Uterus (tissue), 4 donors: ENCODE results near the gene RNASE4. TPM values are rescaled to one million over a fixed set of nuclear protein-coding genes. Genes with fewer than 3 reads are reported as not detected.
"Not testable (repeated sequence)": the region's sequence is repeated elsewhere in the genome, so short reads cannot be mapped to it uniquely, and the experiment has no call there.

Source experiments
- DNase-seq, 2 donors: peaks; one replicate each; pipeline ENCODE4 v3.0.0-alpha.2; 2019 to 2020
- H3K27ac ChIP-seq, 2 donors: fragments of 200-600 bp; sonication (generic); 1 replicate in 1 of 2; 2 replicates in 1 of 2; pipeline ENCODE4 v1.5.1; 2016 to 2018
- H3K27me3 ChIP-seq, 2 donors: fragments of 200-600 bp; sonication (generic); one replicate each; pipeline ENCODE4 v1.5.1; 2018 to 2019; ENCODE audit warnings: control low read depth in 1 of 2
- H3K36me3 ChIP-seq, 2 donors: fragments of 200-600 bp; sonication (generic); one replicate each; pipeline ENCODE4 v1.5.1; 2019; ENCODE audit warnings: control low read depth in 1 of 2
- H3K4me1 ChIP-seq, 2 donors: fragments of 200-600 bp; sonication (generic); one replicate each; pipeline ENCODE4 v1.5.1; 2018 to 2019; ENCODE audit warnings: control low read depth in 1 of 2
- H3K4me3 ChIP-seq, 2 donors: fragments of 200-600 bp; sonication (generic); 1 replicate in 1 of 2; 2 replicates in 1 of 2; pipeline ENCODE4 v1.5.1; 2018 to 2019; ENCODE audit warnings: mild to moderate bottlenecking in 1 of 2
- H3K9me3 ChIP-seq, 2 donors: fragments of 200-600 bp; sonication (generic); one replicate each; pipeline ENCODE4 v1.5.1; 2019; ENCODE audit warnings: control low read depth in 1 of 2
- POLR2A ChIP-seq, 2 donors: fragments of 450-650 bp; IDR thresholded peaks; one replicate each; pipeline ENCODE4 v1.6.1; 2016; ENCODE audit warnings: antibody characterized with exemption in 2 of 2, mild to moderate bottlenecking in 1 of 2, moderate library complexity in 1 of 2
- intact Hi-C: fragments of 100-400 bp; cut with DNase I; formaldehyde crosslinking; loops from one replicate; pipeline ENCODE4 v1.15.1; 2023; ENCODE audit warnings: low total_unique reads
- total RNA-seq, 4 donors: library from RNA; depleted of rRNA in 3 of 4; stranded (reverse); fragments of >200 nt in 3 of 4; gene quantifications; one replicate each; pipeline versions ENCODE4 v1.1.0 to v1.2.4, GENCODE V29; 2014 to 2023
- TF ChIP-seq, protein P1 (sequence below), 4 experiments: fragments of 200-600 bp in 2 of 4; fragments of 450-650 bp in 2 of 4; sonication (generic) in 2 of 4; IDR thresholded peaks; one replicate each; pipeline ENCODE4 v1.5.1; 2016 to 2019; ENCODE audit warnings: antibody characterized with exemption in 4 of 4, mild to moderate bottlenecking in 2 of 4, moderate library complexity in 1 of 4
- donor health status: DM: yes; HTN: yes; CAD: no.

The RNASE4 gene
- total RNA-seq, 4 donors from 2014 or later, result 26.3 to 159 (median 76.3) TPM

DNA sequence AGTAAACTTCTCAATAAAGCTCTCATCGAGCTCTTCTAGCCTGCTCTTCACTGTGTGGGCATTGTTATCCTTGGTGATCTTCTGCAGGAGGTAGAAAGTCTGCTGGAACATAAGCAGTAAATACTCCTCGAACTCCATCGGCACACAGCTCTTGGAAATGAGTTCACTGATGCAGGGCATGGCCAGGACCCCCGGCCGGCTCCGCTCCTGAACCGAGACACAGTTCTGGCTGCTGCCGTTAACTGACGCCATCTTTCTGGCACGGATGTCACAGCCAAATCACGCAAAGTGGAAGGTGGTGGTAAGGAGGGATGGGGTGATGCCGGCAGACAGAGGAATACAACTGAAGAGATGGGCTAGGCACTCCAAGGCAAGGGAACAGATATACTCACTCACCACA, 37.7 kb downstream of the RNASE4 start:
- Histone ChIP-seq H3K36me3 (no peaks in the 10 kb centered on the region), H3K9me3 (no peaks in the 10 kb centered on the region), H3K4me3 (no peak overlapping the region), H3K27me3 (no peaks in the 10 kb centered on the region), H3K27ac (no peak overlapping the region), H3K4me1 (no peaks in the 10 kb centered on the region)
- TF ChIP-seq, protein P1, sequence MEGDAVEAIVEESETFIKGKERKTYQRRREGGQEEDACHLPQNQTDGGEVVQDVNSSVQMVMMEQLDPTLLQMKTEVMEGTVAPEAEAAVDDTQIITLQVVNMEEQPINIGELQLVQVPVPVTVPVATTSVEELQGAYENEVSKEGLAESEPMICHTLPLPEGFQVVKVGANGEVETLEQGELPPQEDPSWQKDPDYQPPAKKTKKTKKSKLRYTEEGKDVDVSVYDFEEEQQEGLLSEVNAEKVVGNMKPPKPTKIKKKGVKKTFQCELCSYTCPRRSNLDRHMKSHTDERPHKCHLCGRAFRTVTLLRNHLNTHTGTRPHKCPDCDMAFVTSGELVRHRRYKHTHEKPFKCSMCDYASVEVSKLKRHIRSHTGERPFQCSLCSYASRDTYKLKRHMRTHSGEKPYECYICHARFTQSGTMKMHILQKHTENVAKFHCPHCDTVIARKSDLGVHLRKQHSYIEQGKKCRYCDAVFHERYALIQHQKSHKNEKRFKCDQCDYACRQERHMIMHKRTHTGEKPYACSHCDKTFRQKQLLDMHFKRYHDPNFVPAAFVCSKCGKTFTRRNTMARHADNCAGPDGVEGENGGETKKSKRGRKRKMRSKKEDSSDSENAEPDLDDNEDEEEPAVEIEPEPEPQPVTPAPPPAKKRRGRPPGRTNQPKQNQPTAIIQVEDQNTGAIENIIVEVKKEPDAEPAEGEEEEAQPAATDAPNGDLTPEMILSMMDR (IDR thresholded peaks at IDR 0.05), result no peak
- TF ChIP-seq POLR2A (IDR thresholded peaks at IDR 0.05), result no peak
- intact Hi-C loops, result no loop called here
- no peak for DNase-seq

DNA sequence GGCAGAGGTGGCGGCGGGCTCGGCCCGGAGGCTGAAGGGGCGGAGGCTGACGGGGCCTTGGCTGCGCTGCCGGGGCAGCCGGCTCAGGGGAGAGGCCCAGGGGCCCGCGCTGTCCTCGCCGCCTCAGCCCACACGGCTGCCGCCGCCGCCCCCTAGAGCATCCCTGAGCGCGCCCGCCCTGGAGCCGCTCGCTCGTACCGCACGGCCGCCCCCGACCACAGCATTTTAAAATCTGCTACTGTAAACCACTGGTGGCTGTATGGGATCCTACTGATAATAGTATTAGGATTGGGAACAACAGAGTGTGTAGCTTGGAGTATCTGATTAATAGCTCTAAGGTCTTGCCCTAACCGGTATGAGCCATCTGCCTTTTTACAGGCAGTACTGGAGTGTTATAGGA, 39.1 kb downstream of the RNASE4 start:
- no peaks in the 10 kb centered on the region for H3K9me3 ChIP-seq
- no peaks in the 10 kb centered on the region for H3K36me3 ChIP-seq
- no peak for DNase-seq
- intact Hi-C loops, result no loop called here
- TF ChIP-seq POLR2A (IDR thresholded peaks at IDR 0.05), result no peak
- TF ChIP-seq, protein P1 (IDR thresholded peaks at IDR 0.05), result no peak
- H3K27ac ChIP-seq, result no peak overlapping the region
- no peak overlapping the region for H3K4me3 ChIP-seq
- H3K27me3 ChIP-seq, result no peaks in the 10 kb centered on the region
- no peaks in the 10 kb centered on the region for H3K4me1 ChIP-seq

DNA sequence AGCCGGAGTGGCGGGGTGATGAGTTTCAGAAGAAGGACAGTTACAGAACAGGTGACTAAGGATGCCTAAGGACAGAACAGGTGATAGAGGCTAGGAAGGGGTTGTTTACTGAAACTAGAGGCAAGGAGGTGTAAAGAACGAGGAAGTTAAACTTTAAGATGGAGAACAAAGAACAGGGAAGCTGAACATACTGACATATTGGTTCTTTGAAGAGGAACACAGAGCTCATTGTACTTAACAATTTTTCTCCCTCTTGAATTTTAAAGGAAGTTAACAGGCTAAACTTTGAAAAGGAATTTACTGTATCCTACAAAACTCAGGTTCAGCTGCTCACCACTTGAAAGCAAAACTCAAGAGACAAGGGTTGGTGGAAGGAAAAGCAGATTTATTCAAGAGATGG, 41.8 kb downstream of the RNASE4 start:
- intact Hi-C loops, H3K4me1 ChIP-seq, H3K36me3 ChIP-seq, H3K9me3 ChIP-seq, H3K27ac ChIP-seq, H3K4me3 ChIP-seq, DNase-seq, H3K27me3 ChIP-seq: not testable (repeated sequence)

DNA sequence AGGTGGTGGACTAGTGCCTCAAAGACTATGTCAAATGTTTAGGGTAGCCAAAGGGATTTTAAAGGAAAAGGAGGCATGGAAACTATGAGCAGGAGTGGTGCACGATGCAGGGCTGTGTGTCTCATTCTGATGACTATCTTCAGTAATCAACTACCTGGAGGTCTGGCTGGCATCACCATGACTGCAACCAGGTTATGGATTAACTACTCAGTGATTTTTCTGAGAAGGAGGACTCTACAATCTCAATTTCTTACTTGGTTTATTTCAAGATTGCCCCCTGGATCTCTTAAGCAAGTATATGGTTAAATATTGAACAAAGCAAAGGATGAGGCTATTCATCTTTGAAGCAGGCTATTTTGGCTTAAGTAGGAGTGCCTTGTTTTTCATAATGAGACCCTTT, 42.2 kb downstream of the RNASE4 start:
- TF ChIP-seq POLR2A (IDR thresholded peaks at IDR 0.05), result no peak
- TF ChIP-seq, protein P1 (IDR thresholded peaks at IDR 0.05), result no peak
- Histone ChIP-seq H3K9me3 (no peaks in the 10 kb centered on the region), H3K36me3 (no peaks in the 10 kb centered on the region), H3K4me3 (no peak overlapping the region), H3K27me3 (no peaks in the 10 kb centered on the region), H3K4me1 (no peaks in the 10 kb centered on the region), H3K27ac (no peak overlapping the region)
- DNase-seq, result no peak
- intact Hi-C loops, result no loop called here

DNA sequence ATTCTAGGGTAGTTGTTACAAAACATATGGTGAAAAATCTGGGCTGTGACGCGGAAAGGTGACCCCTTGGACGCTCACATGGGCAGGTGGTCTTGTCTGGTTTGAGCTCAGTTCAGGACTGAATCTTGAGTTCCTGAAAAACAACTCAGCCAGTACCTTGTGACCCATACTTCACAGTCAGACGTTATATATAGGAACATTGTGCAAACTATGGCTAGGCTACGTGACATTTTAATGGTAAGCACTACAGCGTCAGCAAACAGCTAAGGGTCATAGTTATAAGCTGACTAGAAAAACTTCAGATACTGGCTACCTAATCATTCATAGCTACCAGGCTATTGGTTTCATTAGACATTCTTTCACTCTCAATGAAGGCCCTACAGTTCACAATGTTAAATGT, 46.5 kb downstream of the RNASE4 start:
- intact Hi-C loops, result no loop called here
- no peaks in the 10 kb centered on the region for H3K4me1 ChIP-seq
- H3K4me3 ChIP-seq, result no peak overlapping the region
- H3K36me3 ChIP-seq, result no peaks in the 10 kb centered on the region
- no peak overlapping the region for H3K27ac ChIP-seq
- no peaks in the 10 kb centered on the region for H3K9me3 ChIP-seq
- no peaks in the 10 kb centered on the region for H3K27me3 ChIP-seq
- no peak for DNase-seq
- TF ChIP-seq, protein P1 (IDR thresholded peaks at IDR 0.05), result no peak
- TF ChIP-seq POLR2A (IDR thresholded peaks at IDR 0.05), result no peak

DNA sequence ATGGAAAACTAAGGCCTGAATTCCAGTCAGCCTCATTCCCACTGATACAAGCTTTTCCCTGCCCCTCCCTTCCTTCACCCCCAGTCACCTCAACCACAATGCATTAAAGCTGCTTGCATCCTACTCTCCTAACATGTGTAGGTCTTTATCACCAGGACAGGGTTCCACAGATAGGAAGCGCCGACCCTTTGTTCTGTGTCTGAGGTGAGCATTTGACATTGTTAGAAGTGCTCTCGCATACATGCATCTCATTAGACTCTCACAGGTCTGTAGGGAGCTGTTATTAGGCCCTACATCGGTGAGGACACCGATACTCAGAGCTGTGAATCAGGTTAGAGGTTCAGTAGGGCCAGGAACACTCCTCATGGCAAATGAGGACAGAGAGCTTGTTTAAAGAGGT, 48.1 kb downstream of the RNASE4 start:
- no peaks in the 10 kb centered on the region for H3K27me3 ChIP-seq
- no peak overlapping the region for H3K27ac ChIP-seq
- no peaks in the 10 kb centered on the region for H3K36me3 ChIP-seq
- no peak for TF ChIP-seq POLR2A (IDR thresholded peaks at IDR 0.05)
- TF ChIP-seq, protein P1 (IDR thresholded peaks at IDR 0.05), result no peak
- no peaks in the 10 kb centered on the region for H3K9me3 ChIP-seq
- DNase-seq, result no peak
- no peaks in the 10 kb centered on the region for H3K4me1 ChIP-seq
- no peak overlapping the region for H3K4me3 ChIP-seq
- intact Hi-C loops, result no loop called here
